A549 (cell line): ENCODE data around the gene GPR173.

Source experiments
- BHLHE40 ChIP-seq: IDR thresholded peaks from 2 replicates; pipeline ENCODE4 v1.6.1; 2012; ENCODE audit warnings: low read depth, low read length, inconsistent platforms
- CTCF ChIP-seq: fragments of >200 bp; sonication (Bioruptor Twin); formaldehyde crosslinking; IDR thresholded peaks from 3 replicates; pipeline ENCODE4 v1.5.1; 2016
- E2F6 ChIP-seq: IDR thresholded peaks from 2 replicates; pipeline ENCODE4 v1.6.1; 2012; ENCODE audit warnings: low read depth, borderline replicate concordance
- EP300 ChIP-seq, 2 experiments: fragments of >200 bp; sonication (Bioruptor Twin); formaldehyde crosslinking; IDR thresholded peaks; 2 replicates in 1 of 2; 3 replicates in 1 of 2; pipeline ENCODE4 v1.6.1; 2016 to 2017
- POLR2A ChIP-seq: IDR thresholded peaks from 2 replicates; pipeline ENCODE4 v1.6.1; 2012; ENCODE audit warnings: mild to moderate bottlenecking, low read length
- POLR2AphosphoS2 ChIP-seq: conservative IDR thresholded peaks from 2 replicates; pipeline ENCODE4 v1.6.1; 2012; ENCODE audit warnings: low read length, improper control_type of control experiment, inconsistent platforms
- RCOR1 ChIP-seq: fragments of 150-350 bp; IDR thresholded peaks from 2 replicates; pipeline ENCODE4 v1.6.1; 2014; ENCODE audit warnings: antibody characterized with exemption, low read length, low read depth

GRCh38 chrX:53056292-53056691 lies 7.7 kb downstream of the GPR173 start:
- TF ChIP-seq BHLHE40 (no peak), CTCF (no peak), POLR2A (no peak), RCOR1 (no peak), E2F6 (no peak), EP300 (IDR thresholded peaks at IDR 0.05) (no peak), POLR2AphosphoS2 (no peak)
